ENCODE measurements around the gene ADAM12. TPM values are rescaled to one million over a fixed set of nuclear protein-coding genes. Genes with fewer than 3 reads are reported as not detected.

The ADAM12 gene
- total RNA-seq, 2 experiments from 2014 or later: 1.2 to 1.5 TPM

GRCh38 chr10:126114884-126115555 is 273.3 kb downstream of the ADAM12 start:
- CTCF ChIA-PET: no interaction called here
- no peak for TF ChIP-seq CTCF (IDR thresholded peaks at IDR 0.05)
- no peaks in the 10 kb centered on the region for H3K27me3 ChIP-seq (ENCODE audit: control insufficient read depth in 1 of 2, insufficient read depth in 2 of 2, low read length in 2 of 2)
- H3K27ac Mint-ChIP-seq: no peak overlapping the region
- no peak for ATAC-seq (ENCODE audit: poor library complexity)
- H3K9me3 Mint-ChIP-seq: peaks cover 5% of the 10 kb centered on the region
- H3K36me3 Mint-ChIP-seq (ENCODE audit: low read depth): no peaks in the 10 kb centered on the region
- H3K4me3 Mint-ChIP-seq: no peak overlapping the region
- H3K27me3 Mint-ChIP-seq: peaks cover 10% of the 10 kb centered on the region
- no peaks in the 10 kb centered on the region for H3K4me1 Mint-ChIP-seq (ENCODE audit: low read depth)
- no peaks in the 10 kb centered on the region for H3K4me1 ChIP-seq (ENCODE audit: insufficient read depth, low read length)
- POLR2A ChIA-PET: no interaction called here
- no peak for DNase-seq
- intact Hi-C loops (cut with DNase I, micrococcal nuclease): no loop called here
- no peak overlapping the region for H3K27ac ChIP-seq (ENCODE audit: low read depth in 1 of 2, low read length in 2 of 2)
- peaks cover 0 to 4% of the 10 kb centered on the region in 2 experiments for H3K9me3 ChIP-seq (ENCODE audit: control insufficient read depth in 1 of 2, insufficient read depth in 1 of 2, low read length in 2 of 2)
- H3K36me3 ChIP-seq (ENCODE audit: insufficient read depth, low read length): no peaks in the 10 kb centered on the region
- no peak overlapping the region for H3K4me3 ChIP-seq (ENCODE audit: low read length)

GRCh38 chr10:126111516-126111915 is 276.8 kb downstream of the ADAM12 start:
- no peaks in the 10 kb centered on the region for H3K4me1 Mint-ChIP-seq (ENCODE audit: low read depth)
- ChIA-PET POLR2A (no interaction called here), CTCF (no interaction called here)
- Histone ChIP-seq H3K9me3 (ENCODE audit: control insufficient read depth in 1 of 2, insufficient read depth in 1 of 2, low read length in 2 of 2) (peaks cover 0 to 4% of the 10 kb centered on the region in 2 experiments), H3K36me3 (ENCODE audit: insufficient read depth, low read length) (no peaks in the 10 kb centered on the region), H3K4me1 (ENCODE audit: insufficient read depth, low read length) (no peaks in the 10 kb centered on the region), H3K27ac (ENCODE audit: low read depth in 1 of 2, low read length in 2 of 2) (no peak overlapping the region), H3K4me3 (ENCODE audit: low read length) (no peak overlapping the region), H3K27me3 (ENCODE audit: control insufficient read depth in 1 of 2, insufficient read depth in 2 of 2, low read length in 2 of 2) (no peaks in the 10 kb centered on the region)
- H3K36me3 Mint-ChIP-seq (ENCODE audit: low read depth): no peaks in the 10 kb centered on the region
- DNase-seq: no peak
- H3K27me3 Mint-ChIP-seq: peaks cover 10% of the 10 kb centered on the region
- peaks cover 2% of the 10 kb centered on the region for H3K9me3 Mint-ChIP-seq
- intact Hi-C loops (cut with DNase I, micrococcal nuclease): no loop called here
- ATAC-seq (ENCODE audit: poor library complexity): no peak
- no peak for TF ChIP-seq CTCF (IDR thresholded peaks at IDR 0.05)
- no peak overlapping the region for H3K4me3 Mint-ChIP-seq
- no peak overlapping the region for H3K27ac Mint-ChIP-seq

- ChIA-PET CTCF (interaction anchor here (1.2 kb wide), 1 partner anchor 12 kb away, joined by 3 read pairs; no protein-coding TSS in a partner anchor), POLR2A (no interaction called here)
- H3K36me3 Mint-ChIP-seq (ENCODE audit: low read depth): no peaks in the 10 kb centered on the region
- no peak overlapping the region for H3K27ac ChIP-seq (ENCODE audit: low read depth in 1 of 2, low read length in 2 of 2)
- H3K4me3 Mint-ChIP-seq: no peak overlapping the region
- peaks cover 0 to 4% of the 10 kb centered on the region in 2 experiments for H3K9me3 ChIP-seq (ENCODE audit: control insufficient read depth in 1 of 2, insufficient read depth in 1 of 2, low read length in 2 of 2)
- ATAC-seq (ENCODE audit: poor library complexity): no peak
- DNase-seq: no peak
- no peak overlapping the region for H3K27ac Mint-ChIP-seq
- H3K27me3 ChIP-seq (ENCODE audit: control insufficient read depth in 1 of 2, insufficient read depth in 2 of 2, low read length in 2 of 2): no peaks in the 10 kb centered on the region
- no peaks in the 10 kb centered on the region for H3K4me1 ChIP-seq (ENCODE audit: insufficient read depth, low read length)
- no peaks in the 10 kb centered on the region for H3K9me3 Mint-ChIP-seq
- no peak overlapping the region for H3K4me3 ChIP-seq (ENCODE audit: low read length)
- peaks cover 10% of the 10 kb centered on the region for H3K27me3 Mint-ChIP-seq
- no peaks in the 10 kb centered on the region for H3K4me1 Mint-ChIP-seq (ENCODE audit: low read depth)
- TF ChIP-seq CTCF (IDR thresholded peaks at IDR 0.05): no peak
- intact Hi-C loops (cut with DNase I, micrococcal nuclease): no loop called here
- H3K36me3 ChIP-seq (ENCODE audit: insufficient read depth, low read length): no peaks in the 10 kb centered on the region
Observed at GRCh38 chr10:126110489-126111180, 277.6 kb downstream of the ADAM12 start.

Measured in CD4-positive, alpha-beta T cell (primary cell).